GM12864 (cell line): Measurements from ENCODE around the gene MASP1.

ENCODE experiments used
- DNase-seq: peaks from one replicate; pipeline ENCODE4 v3.0.0-alpha.2; 2011; ENCODE audit warnings: low read depth
- H3K4me3 ChIP-seq: 2 replicates; pipeline ENCODE4 v1.5.1; 2011; ENCODE audit warnings: mild to moderate bottlenecking, low read depth, low read length, control low read depth
- CTCF ChIP-seq: IDR thresholded peaks from 2 replicates; pipeline ENCODE4 v1.5.1; 2011; ENCODE audit warnings: low read depth, mild to moderate bottlenecking, moderate library complexity, low read length, control low read depth, inconsistent platforms; ENCODE audit errors: missing control alignments

MASP1 gene

GRCh38 chr3:187215460-187215859, 76.1 kb downstream of the MASP1 start:
- no peak for TF ChIP-seq CTCF
- no peak for DNase-seq
- no peak overlapping the region for H3K4me3 ChIP-seq

GRCh38 chr3:187213616-187214015, 77.9 kb downstream of the MASP1 start:
- DNase-seq = no peak
- no peak overlapping the region for H3K4me3 ChIP-seq
- TF ChIP-seq CTCF = no peak

GRCh38 chr3:187212705-187213104, 78.8 kb downstream of the MASP1 start:
- H3K4me3 ChIP-seq = no peak overlapping the region
- DNase-seq = no peak
- no peak for TF ChIP-seq CTCF

GRCh38 chr3:187212196-187212545, 79.4 kb downstream of the MASP1 start:
- no peak for DNase-seq
- no peak for TF ChIP-seq CTCF

GRCh38 chr3:187211532-187212195, 79.9 kb downstream of the MASP1 start:
- TF ChIP-seq CTCF = no peak
- no peak for DNase-seq
- H3K4me3 ChIP-seq = no peak overlapping the region

More at GRCh38 chr3:187212196-187212545, 79.4 kb downstream of the MASP1 start:
- no peak overlapping the region for H3K4me3 ChIP-seq

GRCh38 chr3:187210545-187211327, 80.8 kb downstream of the MASP1 start:
- no peak for TF ChIP-seq CTCF
- no peak overlapping the region for H3K4me3 ChIP-seq
- no peak for DNase-seq
